Myocyte (in vitro differentiated cells): ENCODE results near the gene VPS11. TPM values are rescaled to one million over a fixed set of nuclear protein-coding genes. Genes with fewer than 3 reads are reported as not detected.
"Not testable (repeated sequence)": the region's sequence is repeated elsewhere in the genome, so short reads cannot be mapped to it uniquely, and the experiment has no call there.

Experiments used
- DNase-seq: peaks from one replicate; pipeline ENCODE4 v3.0.0-alpha.2; 2012; ENCODE audit warnings: low read depth
- polyA plus RNA-seq: library from polyadenylated mRNA; unstranded; fragments of >200 nt; gene quantifications from one replicate; pipeline ENCODE4 v1.2.1, GENCODE V29; 2012; ENCODE audit warnings: missing spikeins
- total RNA-seq: library from RNA; depleted of rRNA; stranded (reverse); fragments of >200 nt; gene quantifications from 2 replicates; pipeline ENCODE4 v1.2.3, GENCODE V29; 2014

The VPS11 gene
- 21.2 and 22.0 TPM in 2 replicates for total RNA-seq
- polyA plus RNA-seq: 43.4 TPM

GRCh38 chr11:119067371-119068222 lies at the start of gene VPS11:
Gene VPS11, plus strand, starts transcription at chr11:119067818. Its CDS starts 6 bp downstream, at chr11:119067824.
- peak; percentile 95 for DNase-seq

GRCh38 chr11:119018074-119018938 lies 49.3 kb upstream of the VPS11 start, which contains the start of the genes RPS25 and TRAPPC4:
Gene RPS25, minus strand, starts transcription at chr11:119018343. Its CDS starts 59 bp downstream, at chr11:119018284.
Gene TRAPPC4, plus strand, starts transcription at chr11:119018766. Its CDS starts 30 bp downstream, at chr11:119018796.
- DNase-seq: peak; percentile 98

GRCh38 chr11:119019996-119020395 lies 47.6 kb upstream of the VPS11 start:
- DNase-seq: no peak

GRCh38 chr11:119021631-119022030 lies 46.0 kb upstream of the VPS11 start:
- DNase-seq: no peak

- no peak for DNase-seq
Measured at GRCh38 chr11:119023741-119024140, 43.9 kb upstream of the VPS11 start.

GRCh38 chr11:119024430-119025098 lies 43.1 kb upstream of the VPS11 start:
- DNase-seq: no peak

GRCh38 chr11:119025099-119025473 lies 42.5 kb upstream of the VPS11 start:
- no peak for DNase-seq

- no peak for DNase-seq
Measured at GRCh38 chr11:119025541-119025940, 42.1 kb upstream of the VPS11 start.

GRCh38 chr11:119025978-119026766 lies 41.4 kb upstream of the VPS11 start:
- DNase-seq: no peak

- DNase-seq: no peak
Measured at GRCh38 chr11:119026970-119027369, 40.6 kb upstream of the VPS11 start.

GRCh38 chr11:119027561-119028345 lies 39.9 kb upstream of the VPS11 start:
- DNase-seq: no peak

GRCh38 chr11:119028346-119029068 lies 39.1 kb upstream of the VPS11 start:
- DNase-seq: no peak

- DNase-seq: no peak
Measured at GRCh38 chr11:119029069-119029339, 38.6 kb upstream of the VPS11 start.

- DNase-seq: no peak
Measured at GRCh38 chr11:119029340-119030028, 38.1 kb upstream of the VPS11 start.

GRCh38 chr11:119030029-119030328 lies 37.6 kb upstream of the VPS11 start:
- DNase-seq: no peak

- peak; percentile 97 for DNase-seq
Measured at GRCh38 chr11:119030329-119031047, 37.1 kb upstream of the VPS11 start, which contains the start of gene SLC37A4. Gene SLC37A4, minus strand, starts transcription at chr11:119030877.

- DNase-seq: no peak
Measured at GRCh38 chr11:119031912-119032280, 35.7 kb upstream of the VPS11 start.

- not testable (repeated sequence) for DNase-seq
Measured at GRCh38 chr11:119033421-119033820, 34.2 kb upstream of the VPS11 start.
